ENCODE data around the gene SCN5A.

SCN5A gene

DNA sequence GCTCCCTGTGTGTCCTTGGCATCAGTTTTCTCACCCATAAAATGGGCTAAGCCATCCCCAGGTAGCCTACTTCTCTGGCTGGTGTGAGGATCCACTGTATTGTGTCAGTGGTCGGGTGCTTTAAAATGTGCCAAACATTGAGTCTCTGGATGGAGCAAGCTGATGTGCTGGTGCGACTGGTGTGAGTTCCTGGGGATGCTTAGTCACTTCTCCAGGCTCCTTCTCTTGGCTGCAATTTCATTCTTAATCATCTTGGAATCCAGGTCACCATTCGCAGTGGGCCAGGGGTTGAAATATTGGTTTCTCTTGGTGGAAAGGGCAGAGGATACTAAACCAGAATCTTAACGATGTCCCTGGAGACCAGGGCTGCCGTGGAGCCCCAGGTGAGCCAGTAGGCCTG, 29.3 kb downstream of the SCN5A start:
- DNase-seq, result no peak

- DNase-seq, result no peak
Measured at GRCh38 chr3:38618343-38618742, 31.1 kb downstream of the SCN5A start.

- no peak for DNase-seq
Measured at GRCh38 chr3:38617586-38617985, 31.9 kb downstream of the SCN5A start.

GRCh38 chr3:38617137-38617536, 32.4 kb downstream of the SCN5A start:
- no peak for DNase-seq

- no peak for DNase-seq
Measured at GRCh38 chr3:38616658-38617057, 32.8 kb downstream of the SCN5A start.

DNA sequence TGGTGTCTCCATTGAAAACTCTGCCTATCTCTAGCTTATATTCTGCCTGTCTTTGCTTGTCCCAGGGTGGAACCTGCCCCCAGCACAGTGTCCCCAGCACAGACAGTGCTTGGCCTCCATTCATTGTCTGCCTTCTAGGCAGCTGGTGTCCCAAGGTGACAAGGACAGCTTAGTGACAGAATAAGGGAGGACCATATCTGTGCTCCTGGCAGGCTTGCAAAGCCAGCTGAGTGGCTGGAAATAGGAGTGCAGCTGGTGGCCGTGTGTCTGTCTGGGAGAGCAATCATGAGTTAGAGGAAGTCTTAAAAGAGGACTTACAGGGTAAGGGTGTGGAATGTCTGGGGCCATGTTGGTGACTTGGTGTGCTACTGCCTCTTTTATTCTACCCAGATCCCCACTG, 33.4 kb downstream of the SCN5A start:
- DNase-seq, result no peak

GRCh38 chr3:38614651-38615352, 34.7 kb downstream of the SCN5A start:
- no peak for DNase-seq

GRCh38 chr3:38614091-38614490, 35.4 kb downstream of the SCN5A start:
- DNase-seq, result no peak

- no peak for DNase-seq
Measured at GRCh38 chr3:38613426-38613825, 36.1 kb downstream of the SCN5A start.

DNA sequence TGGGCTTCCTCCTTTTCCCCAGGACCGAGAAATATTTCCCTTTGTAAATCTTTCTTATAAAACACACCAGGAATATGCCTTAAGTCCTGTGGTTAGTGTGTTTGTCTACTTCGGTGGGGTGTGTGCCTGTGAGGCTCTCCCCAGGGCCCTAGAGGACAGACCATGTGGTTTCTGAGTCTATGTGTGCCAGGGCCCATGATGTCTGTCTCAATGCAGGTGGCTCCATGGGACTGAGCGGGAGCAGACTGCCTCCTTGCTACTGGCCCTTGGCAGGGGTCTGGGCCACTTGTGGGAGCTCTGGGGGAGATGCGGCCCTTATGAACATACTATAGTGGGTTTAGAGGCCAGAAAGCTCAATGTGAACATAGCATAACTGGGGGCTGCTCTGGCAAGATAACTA, 37.6 kb downstream of the SCN5A start:
- DNase-seq, result no peak

DNA sequence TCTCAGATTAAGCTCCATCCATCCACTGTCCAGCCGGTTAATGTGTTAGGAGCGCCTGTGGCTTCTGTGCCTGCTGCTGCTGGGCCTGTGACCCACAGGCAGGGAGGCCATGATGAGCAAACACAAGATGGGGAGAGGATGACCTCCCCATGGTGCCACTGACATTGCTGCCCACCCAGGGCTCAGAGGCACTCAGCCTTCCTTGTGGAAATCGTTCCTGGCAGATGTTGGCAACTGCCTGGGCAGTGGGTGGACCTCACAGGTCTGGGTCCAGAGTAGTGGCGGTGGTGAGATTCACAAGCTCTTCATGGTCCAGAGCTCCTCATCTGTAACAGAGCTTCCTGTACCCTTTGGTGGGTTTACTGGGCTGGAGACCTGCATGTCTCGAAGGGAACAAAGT, 38.6 kb downstream of the SCN5A start:
- no peak for DNase-seq

- DNase-seq, result no peak
Measured at GRCh38 chr3:38610436-38610835, 39.1 kb downstream of the SCN5A start.

- DNase-seq, result no peak
Measured at GRCh38 chr3:38609386-38610111, 39.9 kb downstream of the SCN5A start.

DNA sequence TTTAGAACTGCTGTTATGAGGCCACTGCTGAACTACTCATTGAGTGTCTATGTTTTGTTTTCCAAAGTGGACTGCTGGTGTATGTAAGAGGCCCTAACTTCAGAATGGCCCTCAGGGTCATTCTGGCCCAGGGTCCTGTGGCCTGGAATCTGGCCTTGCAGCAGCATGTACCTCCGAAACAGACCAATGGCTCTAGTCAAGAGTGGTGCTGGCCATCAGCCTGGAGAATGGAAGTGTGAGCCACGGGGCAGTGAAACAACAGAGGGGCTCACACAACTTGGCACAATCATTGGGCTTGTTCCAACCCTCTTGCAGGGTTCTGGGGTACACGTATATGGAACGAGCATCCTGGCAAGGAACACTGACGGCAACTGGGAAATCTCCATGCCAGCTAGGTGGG, 40.5 kb downstream of the SCN5A start:
- no peak for DNase-seq

DNA sequence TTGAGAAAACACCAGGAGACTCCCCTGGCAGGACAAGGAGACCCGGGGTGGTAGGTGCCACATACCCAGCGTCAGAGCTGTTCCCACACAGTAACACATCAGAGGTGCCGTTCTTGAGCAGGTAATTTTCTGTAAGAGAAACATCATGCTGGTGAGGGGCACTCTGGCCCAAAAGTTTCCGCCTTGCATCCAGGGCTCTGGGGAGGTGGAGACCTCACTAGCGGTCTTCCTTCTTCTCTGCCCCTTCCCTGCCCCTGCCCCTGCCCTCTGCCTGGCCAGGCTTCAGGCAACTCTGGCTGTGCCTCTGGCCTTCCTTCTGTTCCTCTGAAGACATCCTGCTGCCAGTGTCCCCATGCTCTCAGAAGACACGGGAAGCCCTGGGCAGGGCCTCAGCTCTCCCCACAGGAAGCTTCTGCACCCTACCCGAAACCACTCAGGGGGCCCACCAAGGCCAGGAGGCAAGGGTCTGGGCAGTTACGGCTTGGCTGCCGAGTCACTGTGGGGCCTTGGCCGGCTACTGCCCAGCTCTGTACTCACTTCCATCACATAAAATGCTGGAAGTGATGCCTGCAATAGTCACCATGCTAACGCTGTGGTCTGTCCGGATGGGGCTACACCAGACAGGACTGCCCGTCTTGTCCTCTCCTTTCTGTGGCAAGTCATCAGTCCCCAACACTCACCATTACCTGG, 41.3 kb downstream of the SCN5A start:
- no peak for DNase-seq

- no peak for DNase-seq
Measured at GRCh38 chr3:38606561-38606960, 42.9 kb downstream of the SCN5A start.

- no peak for DNase-seq
Measured at GRCh38 chr3:38605981-38606380, 43.5 kb downstream of the SCN5A start.

GRCh38 chr3:38604246-38604645, 45.2 kb downstream of the SCN5A start:
- DNase-seq, result no peak

GRCh38 chr3:38603731-38604131, 45.8 kb downstream of the SCN5A start:
- DNase-seq, result no peak

DNA sequence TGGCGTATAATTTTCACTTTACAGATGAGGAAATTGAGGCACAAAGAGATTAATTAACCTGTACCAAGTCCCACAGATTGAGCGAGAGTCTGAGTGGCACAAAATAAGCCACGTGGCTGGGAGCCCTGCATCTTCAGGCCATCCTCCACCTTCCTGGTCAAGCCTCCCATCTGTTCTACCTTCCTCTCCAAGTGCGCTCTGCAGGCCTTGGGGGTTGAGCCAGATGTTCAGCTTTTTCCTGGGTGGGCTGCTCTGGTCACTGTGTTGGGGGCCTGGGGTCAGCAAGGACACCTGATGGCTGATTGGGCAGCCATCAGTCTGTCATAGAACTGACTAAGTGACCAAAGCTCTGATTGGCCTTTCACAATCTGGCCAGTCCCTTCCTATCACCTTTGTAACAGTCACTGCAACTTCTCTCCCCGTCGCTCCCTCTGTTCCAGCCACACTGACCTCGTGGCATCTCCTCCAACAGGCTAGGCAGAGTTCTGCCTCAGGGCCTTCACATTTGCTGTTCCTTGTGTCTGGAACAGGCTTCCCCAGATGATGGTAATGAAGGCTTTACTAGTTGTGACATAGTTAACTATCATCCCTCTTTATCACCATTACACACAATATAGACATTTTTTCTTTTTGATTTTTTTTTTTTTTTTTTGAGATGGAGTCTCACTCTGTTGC, 46.8 kb downstream of the SCN5A start:
- DNase-seq, result no peak

GRCh38 chr3:38601956-38602550, 47.4 kb downstream of the SCN5A start:
- no peak for DNase-seq

DNA sequence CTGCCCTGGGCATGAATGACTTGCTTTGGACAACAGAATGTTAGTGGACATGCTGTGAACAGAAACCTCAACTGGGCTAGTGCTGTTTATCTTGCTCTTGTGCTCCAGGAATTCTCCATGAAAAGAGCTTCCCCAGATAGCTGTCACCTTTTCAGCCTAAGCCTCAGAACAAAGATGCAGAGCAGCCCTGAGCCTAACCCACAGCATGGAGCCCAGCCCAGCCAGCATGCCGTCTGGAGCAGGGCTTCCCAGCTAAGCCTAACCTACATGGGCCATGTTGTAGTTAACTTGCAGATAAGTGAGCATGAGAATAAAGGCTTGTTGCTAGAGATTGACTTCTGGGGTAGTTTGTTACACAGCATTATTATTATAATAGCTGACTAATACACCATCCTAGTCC, 48.9 kb downstream of the SCN5A start:
- no peak for DNase-seq

- no peak for DNase-seq
Measured at GRCh38 chr3:38599886-38600285, 49.6 kb downstream of the SCN5A start.
